KG1 (cell line): ENCODE data around the gene GXYLT2.

Experiments used
- DNase-seq: peaks from one replicate; lab custom pipeline; 2025; lab: John Stamatoyannopoulos, UW

The GXYLT2 gene

GRCh38 chr3:72887705-72888545 is at the start of gene GXYLT2:
GXYLT2 (plus strand) TSS chr3:72888046; CDS start chr3:72888234, 188 bp downstream.
- DNase-seq, result peak; percentile 34

GRCh38 chr3:72839057-72839456 is 48.8 kb upstream of the GXYLT2 start:
- DNase-seq, result no peak

- DNase-seq, result no peak
Observed at GRCh38 chr3:72844436-72844993, 43.3 kb upstream of the GXYLT2 start.

- no peak for DNase-seq
Observed at GRCh38 chr3:72846166-72846565, 41.7 kb upstream of the GXYLT2 start.

- DNase-seq, result no peak
Observed at GRCh38 chr3:72847282-72847681, 40.6 kb upstream of the GXYLT2 start.

- DNase-seq, result peak; percentile 70
Observed at GRCh38 chr3:72847751-72848702, 39.8 kb upstream of the GXYLT2 start, which contains the start of gene SHQ1. SHQ1 (minus strand) TSS chr3:72848445; CDS start chr3:72848340, 105 bp downstream.

- no peak for DNase-seq
Observed at GRCh38 chr3:72848703-72849081, 39.2 kb upstream of the GXYLT2 start.

- no peak for DNase-seq
Observed at GRCh38 chr3:72855001-72855400, 32.8 kb upstream of the GXYLT2 start.

- DNase-seq, result no peak
Observed at GRCh38 chr3:72860053-72860452, 27.8 kb upstream of the GXYLT2 start.

- DNase-seq, result no peak
Observed at GRCh38 chr3:72860846-72861245, 27.0 kb upstream of the GXYLT2 start.

GRCh38 chr3:72862314-72863090 is 25.3 kb upstream of the GXYLT2 start:
- DNase-seq, result no peak

GRCh38 chr3:72872183-72872582 is 15.7 kb upstream of the GXYLT2 start:
- DNase-seq, result no peak

GRCh38 chr3:72887343-72887704 is 522 bp upstream of the GXYLT2 start:
- no peak for DNase-seq

GRCh38 chr3:72888546-72889309 is 882 bp downstream of the GXYLT2 start:
- DNase-seq, result no peak

- DNase-seq, result no peak
Observed at GRCh38 chr3:72889310-72890165, 1.7 kb downstream of the GXYLT2 start.

GRCh38 chr3:72890166-72890925 is 2.5 kb downstream of the GXYLT2 start:
- no peak for DNase-seq

- DNase-seq, result no peak
Observed at GRCh38 chr3:72891053-72891855, 3.4 kb downstream of the GXYLT2 start.

- DNase-seq, result no peak
Observed at GRCh38 chr3:72892081-72892775, 4.4 kb downstream of the GXYLT2 start.
